HEK293T (cell line): Measurements from ENCODE around the gene UPP2.

Source experiments
- ARNT ChIP-seq: fragments of 450-650 bp; IDR thresholded peaks from 2 replicates; pipeline ENCODE4 v1.6.1; 2017; ENCODE audit warnings: mild to moderate bottlenecking
- BHLHE40 ChIP-seq: fragments of 450-650 bp; IDR thresholded peaks from 2 replicates; pipeline ENCODE4 v1.6.1; 2016; ENCODE audit warnings: mild to moderate bottlenecking, moderate library complexity, borderline replicate concordance
- CTBP1 ChIP-seq: fragments of 450-650 bp; IDR thresholded peaks from 2 replicates; pipeline ENCODE4 v1.6.1; 2016; ENCODE audit warnings: borderline replicate concordance
- FOXA1 ChIP-seq: fragments of 450-650 bp; IDR thresholded peaks from 2 replicates; pipeline ENCODE4 v1.6.1; 2016; ENCODE audit warnings: mild to moderate bottlenecking
- FOXK2 ChIP-seq: fragments of 450-650 bp; IDR thresholded peaks from 2 replicates; pipeline ENCODE4 v1.6.1; 2016; ENCODE audit warnings: mild to moderate bottlenecking
- FOXM1 ChIP-seq: fragments of 450-650 bp; IDR thresholded peaks from 2 replicates; pipeline ENCODE4 v1.6.1; 2017; ENCODE audit warnings: mild to moderate bottlenecking, borderline replicate concordance
- HDGF ChIP-seq: fragments of 450-650 bp; IDR thresholded peaks from 2 replicates; pipeline ENCODE4 v1.6.1; 2017; ENCODE audit warnings: antibody characterized with exemption, borderline replicate concordance
- LEF1 ChIP-seq: fragments of 450-650 bp; IDR thresholded peaks from 2 replicates; pipeline ENCODE4 v1.6.1; 2017; ENCODE audit warnings: mild to moderate bottlenecking, borderline replicate concordance
- PKNOX1 ChIP-seq: fragments of 450-650 bp; IDR thresholded peaks from 2 replicates; pipeline ENCODE4 v1.6.1; 2016
- SP1 ChIP-seq: fragments of 450-650 bp; IDR thresholded peaks from 2 replicates; pipeline ENCODE4 v1.6.1; 2017
- SUZ12 ChIP-seq: fragments of 450-650 bp; IDR thresholded peaks from 2 replicates; pipeline ENCODE4 v1.6.1; 2016; ENCODE audit warnings: mild to moderate bottlenecking
- TARDBP ChIP-seq: fragments of 450-650 bp; IDR thresholded peaks from 2 replicates; pipeline ENCODE4 v1.6.1; 2016
- ZNF384 ChIP-seq: fragments of 450-650 bp; IDR thresholded peaks from 2 replicates; pipeline ENCODE4 v1.6.1; 2016

GRCh38 chr2:158120664-158121641, 19.3 kb downstream of the UPP2 start:
- TF ChIP-seq LEF1 (no peak), TARDBP (no peak), BHLHE40 (no peak), SUZ12 (no peak), SP1 (no peak), ZNF384 (no peak), FOXK2 (no peak), PKNOX1 (no peak), FOXA1 (no peak), CTBP1 (no peak), FOXM1 (no peak), ARNT (no peak), HDGF (no peak)
